Ascending aorta (tissue), 2 donors: ENCODE data around the gene PSMD14. TPM values are rescaled to one million over a fixed set of nuclear protein-coding genes. Genes with fewer than 3 reads are reported as not detected.

Experiments used
- DNase-seq, 2 donors: peaks; one replicate each; pipeline ENCODE4 v3.0.0-alpha.2; 2019; ENCODE audit warnings: low spot score in 2 of 2
- H3K27ac ChIP-seq, 2 donors: fragments of 200-600 bp; sonication (generic); one replicate each; pipeline ENCODE4 v1.5.1; 2016 to 2017; ENCODE audit warnings: mild to moderate bottlenecking in 1 of 2
- H3K27me3 ChIP-seq: fragments of 200-600 bp; sonication (generic); one replicate; pipeline ENCODE4 v1.5.1; 2017
- H3K36me3 ChIP-seq, 2 donors: fragments of 200-600 bp; sonication (generic); one replicate each; pipeline ENCODE4 v1.5.1; 2016
- H3K4me1 ChIP-seq, 2 donors: fragments of 200-600 bp; sonication (generic); one replicate each; pipeline ENCODE4 v1.5.1; 2016 to 2017; ENCODE audit warnings: mild to moderate bottlenecking in 1 of 2
- H3K4me3 ChIP-seq, 2 donors: fragments of 200-600 bp; sonication (generic); one replicate each; pipeline ENCODE4 v1.5.1; 2016 to 2017; ENCODE audit warnings: mild to moderate bottlenecking in 1 of 2
- H3K9me3 ChIP-seq, 2 donors: fragments of 200-600 bp; sonication (generic); one replicate each; pipeline ENCODE4 v1.5.1; 2016
- CTCF ChIP-seq, 3 experiments: fragments of 200-600 bp in 2 of 3; fragments of 450-650 bp in 1 of 3; sonication (generic) in 2 of 3; IDR thresholded peaks; one replicate each; pipeline ENCODE4 v1.5.1; 2016 to 2019; ENCODE audit warnings: antibody characterized with exemption in 3 of 3, mild to moderate bottlenecking in 1 of 3, moderate library complexity in 1 of 3
- intact Hi-C: fragments of 100-400 bp; cut with DNase I; formaldehyde crosslinking; loops from one replicate; pipeline ENCODE4 v1.15.1; 2023
- total RNA-seq: library from RNA; depleted of rRNA; stranded (reverse); fragments of >200 nt; gene quantifications from one replicate; pipeline ENCODE4 v1.1.0, GENCODE V29; 2016

PSMD14 gene
- total RNA-seq, 1 donor from 2014 or later = 238 TPM

GRCh38 chr2:161423421-161424393 is 115.5 kb downstream of the PSMD14 start:
- Histone ChIP-seq H3K4me3 (peak overlapping the region; percentile 33 to 46), H3K36me3 (no peaks in the 10 kb centered on the region), H3K4me1 (peaks cover under 1 to 6% of the 10 kb centered on the region in 2 donors), H3K27me3 (peaks cover 51% of the 10 kb centered on the region), H3K9me3 (no peaks in the 10 kb centered on the region), H3K27ac (no peak overlapping the region)
- TF ChIP-seq CTCF (IDR thresholded peaks at IDR 0.05) = no peak
- DNase-seq = no peak
- intact Hi-C loops = no loop called here

- no peak for DNase-seq
- Histone ChIP-seq H3K27ac (no peak overlapping the region), H3K27me3 (peaks cover 50% of the 10 kb centered on the region), H3K4me1 (no peaks in the 10 kb centered on the region), H3K36me3 (no peaks in the 10 kb centered on the region), H3K4me3 (peak overlapping the region in 1 of 2 donors; percentile 33), H3K9me3 (no peaks in the 10 kb centered on the region)
- TF ChIP-seq CTCF (IDR thresholded peaks at IDR 0.05) = no peak
- intact Hi-C loops = no loop called here
Measured at GRCh38 chr2:161424394-161424769, 116.2 kb downstream of the PSMD14 start.

DNA sequence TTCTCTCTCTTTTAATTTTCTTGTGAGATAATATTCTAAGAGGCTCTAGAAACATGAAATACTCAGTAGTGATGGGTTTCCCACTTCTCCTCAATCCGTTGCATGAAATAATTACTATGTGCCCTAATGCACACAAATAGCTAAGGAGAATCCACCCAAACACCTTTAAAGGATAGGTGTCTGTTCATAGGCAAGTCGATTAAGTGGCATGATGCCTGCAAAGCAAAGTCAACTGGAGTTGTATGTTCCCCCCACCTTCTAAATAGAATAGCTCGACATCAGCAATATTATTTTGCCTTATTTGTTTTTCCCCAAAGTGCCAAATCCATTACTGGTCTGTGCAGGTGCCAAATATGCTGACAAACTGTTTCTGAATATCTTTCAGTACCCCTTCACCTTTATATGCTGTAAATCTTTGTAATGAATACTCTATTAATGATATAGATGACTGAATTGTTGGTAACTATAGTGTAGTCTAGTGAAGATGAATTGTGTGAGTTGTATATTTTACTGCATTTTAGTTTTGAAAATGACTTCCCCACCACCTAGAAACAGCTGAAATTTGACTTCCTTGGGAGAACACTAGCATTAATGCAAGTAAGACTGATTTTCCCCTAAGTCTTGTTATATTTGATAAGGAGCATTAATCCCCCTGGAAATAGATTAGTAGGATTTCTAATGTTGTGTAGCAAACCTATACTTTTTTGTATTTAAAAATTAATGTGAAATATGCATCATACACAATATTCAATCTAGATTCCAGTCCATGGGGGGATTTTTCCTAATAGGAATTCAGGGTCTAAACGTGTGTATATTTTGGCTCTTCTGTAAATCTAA is 116.9 kb downstream of the PSMD14 start:
- H3K27me3 ChIP-seq = peaks cover 44% of the 10 kb centered on the region
- intact Hi-C loops = no loop called here
- DNase-seq = no peak

GRCh38 chr2:161425728-161426454 is 117.7 kb downstream of the PSMD14 start:
- intact Hi-C loops = no loop called here
- no peak for TF ChIP-seq CTCF (IDR thresholded peaks at IDR 0.05)
- Histone ChIP-seq H3K27ac (no peak overlapping the region), H3K27me3 (peaks cover 36% of the 10 kb centered on the region), H3K4me3 (no peak overlapping the region), H3K4me1 (no peaks in the 10 kb centered on the region), H3K36me3 (no peaks in the 10 kb centered on the region), H3K9me3 (no peaks in the 10 kb centered on the region)
- no peak for DNase-seq

More for the DNA sequence above, 116.9 kb downstream of the PSMD14 start:
- Histone ChIP-seq H3K4me3 (no peak overlapping the region), H3K4me1 (no peaks in the 10 kb centered on the region), H3K27ac (no peak overlapping the region), H3K36me3 (no peaks in the 10 kb centered on the region), H3K9me3 (no peaks in the 10 kb centered on the region)
- no peak for TF ChIP-seq CTCF (IDR thresholded peaks at IDR 0.05)

GRCh38 chr2:161426455-161426921 is 118.3 kb downstream of the PSMD14 start:
- Histone ChIP-seq H3K36me3 (no peaks in the 10 kb centered on the region), H3K9me3 (no peaks in the 10 kb centered on the region), H3K27me3 (peaks cover 36% of the 10 kb centered on the region), H3K4me1 (no peaks in the 10 kb centered on the region), H3K4me3 (peak overlapping the region in 1 of 2 donors; percentile 35), H3K27ac (no peak overlapping the region)
- intact Hi-C loops = no loop called here
- peak in 1 of 3 experiments; percentile 21 for TF ChIP-seq CTCF (IDR thresholded peaks at IDR 0.05)
- no peak for DNase-seq
